AG04450 (cell line): ENCODE measurements around the gene FATE1. TPM values are rescaled to one million over a fixed set of nuclear protein-coding genes. Genes with fewer than 3 reads are reported as not detected.

ENCODE experiments used
- CTCF ChIA-PET: fragments of 300-600, 350-600 bp; formaldehyde crosslinking; extraction: SDS; loops from one replicate; lab custom pipeline; 2022; ENCODE audit warnings: antibody characterized with exemption, inconsistent platforms; lab: Charles Lee
- POLR2A ChIA-PET: fragments of 350-600 bp; formaldehyde crosslinking; extraction: SDS; loops from one replicate; lab custom pipeline; 2021; ENCODE audit warnings: antibody characterized with exemption, inconsistent platforms; lab: Yijun Ruan, JAX
- DNase-seq: peaks from one replicate; pipeline ENCODE4 v3.0.0-alpha.2; 2011; ENCODE audit warnings: low read depth, low spot score
- H3K27ac ChIP-seq: one replicate; pipeline ENCODE4 v1.5.1; 2012; ENCODE audit warnings: low read depth, low read length, control low read depth
- H3K27me3 ChIP-seq: one replicate; pipeline ENCODE4 v1.6.0; 2012; ENCODE audit warnings: low read length; ENCODE audit not compliant: control insufficient read depth, insufficient read depth
- H3K4me3 ChIP-seq: 2 replicates; pipeline ENCODE4 v1.5.1; 2011; ENCODE audit warnings: mild to moderate bottlenecking, low read depth, low read length, control low read depth
- H3K9me3 ChIP-seq: 2 replicates; pipeline ENCODE4 v1.5.1; 2012; ENCODE audit warnings: low read length; ENCODE audit not compliant: control insufficient read depth, insufficient read depth
- CTCF ChIP-seq: IDR thresholded peaks from 2 replicates; pipeline ENCODE4 v1.5.1; 2011; ENCODE audit warnings: low read depth, low read length, control low read depth, inconsistent platforms
- polyA plus RNA-seq: library from polyadenylated mRNA; depleted of rRNA; stranded (reverse); fragments of >200 nt; gene quantifications from 2 replicates; pipeline ENCODE4 v1.2.3, GENCODE V29; 2011

The FATE1 gene
- polyA plus RNA-seq, 1 experiment: not detected

- ChIA-PET POLR2A (no interaction called here), CTCF (no interaction called here)
- no peaks in the 10 kb centered on the region for H3K27me3 ChIP-seq
- no peak for TF ChIP-seq CTCF
- H3K27ac ChIP-seq: no peak overlapping the region
- no peak for DNase-seq
- H3K4me3 ChIP-seq: no peak overlapping the region
- H3K9me3 ChIP-seq: no peaks in the 10 kb centered on the region
Measured at GRCh38 chrX:151700581-151700980, 15.3 kb upstream of the FATE1 start.

GRCh38 chrX:151701071-151701470, 14.8 kb upstream of the FATE1 start:
- no peak overlapping the region for H3K27ac ChIP-seq
- ChIA-PET CTCF (no interaction called here), POLR2A (no interaction called here)
- no peak for TF ChIP-seq CTCF
- no peak overlapping the region for H3K4me3 ChIP-seq
- no peaks in the 10 kb centered on the region for H3K27me3 ChIP-seq
- H3K9me3 ChIP-seq: no peaks in the 10 kb centered on the region
- DNase-seq: no peak

- Histone ChIP-seq H3K27me3 (no peaks in the 10 kb centered on the region), H3K27ac (no peak overlapping the region), H3K9me3 (no peaks in the 10 kb centered on the region), H3K4me3 (no peak overlapping the region)
- DNase-seq: no peak
- POLR2A ChIA-PET: no interaction called here
- CTCF ChIA-PET: no interaction called here
- no peak for TF ChIP-seq CTCF
Measured at GRCh38 chrX:151701531-151701930, 14.3 kb upstream of the FATE1 start.

GRCh38 chrX:151702026-151702714, 13.7 kb upstream of the FATE1 start:
- ChIA-PET CTCF (no interaction called here), POLR2A (no interaction called here)
- Histone ChIP-seq H3K9me3 (no peaks in the 10 kb centered on the region), H3K27me3 (no peaks in the 10 kb centered on the region), H3K27ac (no peak overlapping the region), H3K4me3 (no peak overlapping the region)
- TF ChIP-seq CTCF: no peak
- no peak for DNase-seq

- no peaks in the 10 kb centered on the region for H3K9me3 ChIP-seq
- ChIA-PET CTCF (no interaction called here), POLR2A (no interaction called here)
- H3K4me3 ChIP-seq: no peak overlapping the region
- DNase-seq: no peak
- H3K27ac ChIP-seq: no peak overlapping the region
- H3K27me3 ChIP-seq: no peaks in the 10 kb centered on the region
- no peak for TF ChIP-seq CTCF
Measured at GRCh38 chrX:151702741-151703340, 13.0 kb upstream of the FATE1 start.
